ENCODE data around the gene GMNC.
"Not testable (repeated sequence)": the region's sequence is repeated elsewhere in the genome, so short reads cannot be mapped to it uniquely, and the experiment has no call there.

Gene GMNC, protein sequence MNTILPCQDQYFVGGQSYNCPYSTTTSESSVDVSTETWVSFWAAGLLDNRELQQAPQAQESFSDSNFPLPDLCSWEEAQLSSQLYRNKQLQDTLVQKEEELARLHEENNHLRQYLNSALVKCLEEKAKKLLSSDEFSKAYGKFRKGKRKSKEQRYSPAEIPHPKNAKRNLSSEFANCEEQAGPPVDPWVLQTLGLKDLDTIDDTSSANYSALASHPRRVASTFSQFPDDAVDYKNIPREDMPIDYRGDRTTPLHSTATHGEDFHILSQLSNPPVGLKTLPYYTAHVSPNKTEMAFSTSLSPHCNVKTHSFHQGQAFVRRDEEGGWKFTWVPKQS

DNA sequence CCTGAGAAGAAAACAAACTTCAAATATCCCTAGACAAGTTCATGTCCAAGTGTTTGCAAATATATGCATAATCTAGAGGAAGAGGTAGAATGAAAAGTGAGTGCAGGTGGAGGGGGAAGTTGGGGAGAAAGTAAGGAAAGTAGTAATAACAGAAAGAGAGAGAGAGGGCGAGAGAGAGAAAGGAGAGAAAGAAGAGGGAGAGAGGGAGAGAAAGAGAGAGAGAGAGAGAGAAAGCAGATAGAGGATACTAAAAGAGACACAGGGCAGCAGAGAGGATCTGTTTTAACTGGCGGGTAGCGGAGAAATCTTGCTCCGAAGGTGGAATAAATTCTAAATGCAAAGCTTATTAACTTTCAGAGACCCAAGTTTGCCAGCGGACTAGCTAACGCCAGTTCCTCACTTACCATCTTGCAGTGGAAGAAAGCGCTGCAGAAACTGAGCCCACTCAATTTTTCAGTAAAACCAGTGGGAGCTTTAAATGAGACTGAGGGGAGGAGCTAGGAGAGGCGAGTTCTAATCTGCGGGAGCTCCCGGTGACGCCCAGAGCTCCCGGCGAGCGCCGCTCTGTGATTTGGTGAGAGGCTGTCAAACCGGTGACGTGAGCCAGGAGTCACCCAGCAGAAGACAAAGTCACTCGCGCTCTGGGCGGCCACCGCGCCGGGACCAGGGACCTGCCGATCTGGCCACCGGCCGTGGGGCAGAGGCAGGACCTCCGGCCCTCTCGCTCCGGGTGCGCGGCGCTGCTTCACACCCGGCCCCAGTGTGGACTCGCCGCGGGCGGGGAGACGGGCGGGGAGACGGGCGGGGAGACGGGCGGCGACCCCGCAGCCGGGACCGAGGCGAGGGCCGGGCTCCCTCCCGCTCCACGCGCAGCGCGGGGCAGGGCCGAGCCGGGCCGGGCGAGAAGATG, at the start of gene GMNC:
GMNC (minus strand) TSS at position 486 of the 910 bp plus-strand sequence; CDS start at position 407, 79 bp downstream.
- in situ Hi-C loops (cut with MboI; ENCODE audit: low sequenced_read_pairs) = no loop called here

DNA sequence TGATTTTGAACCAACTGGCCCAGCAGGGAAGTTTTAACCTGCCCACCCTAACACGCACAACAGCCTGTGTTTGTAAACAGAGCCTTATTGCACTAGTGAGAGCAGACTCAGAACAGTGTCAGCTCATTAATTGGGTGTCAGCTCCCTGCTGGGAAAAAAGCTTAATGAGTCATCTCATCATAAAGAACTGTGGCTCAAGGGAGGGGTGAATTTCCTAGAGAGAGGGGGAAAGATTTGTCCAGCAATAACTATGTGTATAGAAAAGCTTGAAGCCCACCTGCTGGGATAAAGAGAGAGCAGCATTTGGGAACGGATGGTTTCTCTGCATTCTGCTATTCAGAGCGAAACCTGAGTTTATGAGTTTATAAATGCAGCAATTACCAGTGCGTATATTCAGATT, 48.9 kb upstream of the GMNC start:
- in situ Hi-C loops (cut with MboI; ENCODE audit: low sequenced_read_pairs) = no loop called here

DNA sequence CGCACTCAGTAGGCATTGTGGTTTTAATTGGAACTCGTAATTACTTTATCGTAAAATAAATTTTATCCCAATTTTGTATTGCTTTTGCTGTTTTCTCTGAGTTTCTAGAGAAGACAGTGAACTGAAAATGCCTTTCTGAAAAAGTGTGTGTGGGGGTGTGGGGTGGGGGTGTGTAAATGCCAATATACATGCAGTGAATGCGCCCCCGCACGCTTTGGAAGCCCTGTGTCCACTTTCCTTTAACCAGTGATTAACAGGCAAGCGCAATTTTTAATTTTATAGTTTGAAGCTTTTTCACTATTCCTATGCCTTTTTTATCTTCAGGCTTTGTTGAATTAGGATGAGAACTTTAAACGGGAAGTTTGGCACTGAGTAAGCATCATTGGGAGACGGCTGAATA, 47.4 kb upstream of the GMNC start:
- in situ Hi-C loops (cut with MboI; ENCODE audit: low sequenced_read_pairs) = no loop called here

DNA sequence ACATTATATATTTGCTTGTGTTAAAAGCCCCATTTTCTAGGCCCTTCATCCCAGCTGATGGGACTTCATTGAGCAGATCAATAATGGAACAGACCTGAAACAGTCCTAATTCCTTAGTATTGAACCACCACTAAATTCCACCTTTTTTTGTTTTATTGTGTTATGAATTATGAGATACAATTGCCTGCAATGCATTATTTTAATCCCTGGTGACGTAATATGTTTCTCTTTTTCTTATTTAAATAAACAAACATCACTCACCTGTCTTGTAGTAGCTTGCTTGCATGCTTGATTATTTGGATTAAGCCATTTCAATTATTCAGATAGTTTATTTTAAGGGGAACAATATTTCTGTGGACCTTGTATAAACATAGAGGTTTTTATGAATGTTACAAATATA, 40.7 kb upstream of the GMNC start:
- in situ Hi-C loops (cut with MboI; ENCODE audit: low sequenced_read_pairs) = no loop called here

DNA sequence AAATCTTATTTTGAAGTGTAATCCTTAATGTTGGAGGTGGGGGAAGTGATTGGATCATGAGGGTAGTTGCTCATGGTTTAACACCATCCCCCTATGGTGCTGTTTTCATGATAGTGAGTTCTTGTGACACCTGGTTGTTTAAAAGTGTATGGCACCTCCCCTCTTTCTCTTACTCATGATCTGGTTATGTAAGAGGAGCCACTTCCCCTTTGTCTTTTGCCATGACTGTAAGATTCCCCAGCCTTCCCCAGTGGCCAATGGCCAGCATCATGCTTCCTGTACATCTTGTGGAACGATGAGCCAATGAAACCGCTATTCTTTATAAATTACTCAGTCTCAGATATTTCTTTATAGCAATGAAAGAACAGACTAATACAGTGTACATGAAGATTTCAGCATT, 39.8 kb upstream of the GMNC start:
- in situ Hi-C loops (cut with MboI; ENCODE audit: low sequenced_read_pairs) = no loop called here

DNA sequence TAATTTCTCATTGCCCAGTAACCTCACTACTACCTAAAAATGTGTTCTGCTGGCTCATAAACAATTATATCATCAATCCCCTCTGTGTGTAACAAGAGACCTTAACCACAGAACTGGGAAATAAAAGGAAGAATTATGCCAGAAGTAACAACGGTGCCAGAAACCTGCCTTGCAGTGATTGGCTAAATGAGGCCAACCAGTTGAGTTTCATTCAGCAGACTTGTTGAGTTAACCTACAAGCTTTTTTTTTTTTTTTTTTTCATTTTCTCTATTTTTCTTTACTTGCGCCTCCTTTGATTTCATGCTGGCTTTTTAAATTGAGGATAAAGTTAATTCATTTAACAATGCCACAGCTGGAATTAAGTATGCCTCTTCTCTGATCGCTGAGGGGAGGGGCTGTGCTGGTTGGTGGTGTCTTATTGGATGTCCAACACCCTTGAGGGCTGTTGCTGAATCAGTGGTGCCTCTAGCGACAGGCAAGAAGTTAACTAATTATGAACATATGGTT, 30.0 kb upstream of the GMNC start:
- in situ Hi-C loops (cut with MboI; ENCODE audit: low sequenced_read_pairs) = no loop called here

DNA sequence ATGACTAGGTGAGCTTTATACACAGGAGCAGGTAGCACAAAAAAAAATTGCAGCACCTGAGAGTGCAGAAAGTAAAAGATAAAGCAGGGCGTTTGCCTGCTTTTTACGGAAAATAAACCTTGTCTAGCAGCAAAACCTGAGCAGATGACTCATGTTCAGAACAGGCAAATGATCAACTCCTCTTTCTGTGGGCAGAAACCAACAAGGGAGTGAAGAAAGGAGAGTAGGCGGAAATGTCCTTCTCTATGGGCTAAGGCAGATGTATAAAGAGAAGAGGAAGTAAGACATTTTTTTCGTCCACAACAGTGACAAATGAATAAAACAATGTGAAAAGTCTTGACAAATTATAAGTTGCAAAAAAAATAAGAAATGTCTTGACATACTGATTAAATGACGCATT, 24.5 kb upstream of the GMNC start:
- in situ Hi-C loops (cut with MboI; ENCODE audit: low sequenced_read_pairs) = no loop called here

DNA sequence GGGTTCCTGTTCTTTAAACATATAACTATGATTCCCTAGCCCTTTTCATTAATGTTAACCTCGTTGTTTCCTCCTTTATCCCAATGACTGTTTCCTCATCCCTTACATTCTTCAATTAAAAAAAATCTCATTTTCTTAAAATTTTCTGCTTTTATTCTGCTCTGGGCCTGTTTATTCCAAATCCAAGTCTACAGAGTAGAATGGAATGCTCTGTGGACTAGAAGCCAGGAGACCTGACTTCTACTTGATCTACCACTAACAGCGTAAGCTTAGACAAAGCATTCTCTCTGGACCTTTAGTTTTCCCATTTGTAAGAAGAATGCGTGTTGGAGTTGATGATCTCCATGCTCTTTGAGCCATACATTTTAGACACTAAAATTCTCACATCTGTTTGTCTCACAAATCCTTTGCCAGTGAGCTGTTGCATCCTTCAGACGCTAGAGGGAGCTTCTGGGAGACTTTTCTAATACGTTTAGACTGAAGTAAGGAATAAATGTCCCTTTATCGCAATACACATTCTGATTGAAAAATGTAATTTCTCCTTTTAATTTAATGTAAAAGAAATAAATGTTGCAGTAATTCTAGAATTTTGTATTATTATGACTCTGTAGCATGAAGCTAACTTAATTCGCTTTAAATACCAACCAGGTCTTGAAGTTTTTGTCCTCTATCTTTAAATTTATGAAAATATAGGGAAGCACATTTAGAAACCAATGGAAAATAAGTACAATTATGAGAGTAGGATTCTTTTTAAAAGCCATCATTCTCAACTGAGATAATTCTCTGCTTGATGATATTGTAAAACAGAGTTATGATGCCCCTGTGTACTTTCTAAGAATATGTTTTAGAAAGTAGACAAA, 21.7 kb upstream of the GMNC start:
- in situ Hi-C loops (cut with MboI; ENCODE audit: low sequenced_read_pairs) = no loop called here

DNA sequence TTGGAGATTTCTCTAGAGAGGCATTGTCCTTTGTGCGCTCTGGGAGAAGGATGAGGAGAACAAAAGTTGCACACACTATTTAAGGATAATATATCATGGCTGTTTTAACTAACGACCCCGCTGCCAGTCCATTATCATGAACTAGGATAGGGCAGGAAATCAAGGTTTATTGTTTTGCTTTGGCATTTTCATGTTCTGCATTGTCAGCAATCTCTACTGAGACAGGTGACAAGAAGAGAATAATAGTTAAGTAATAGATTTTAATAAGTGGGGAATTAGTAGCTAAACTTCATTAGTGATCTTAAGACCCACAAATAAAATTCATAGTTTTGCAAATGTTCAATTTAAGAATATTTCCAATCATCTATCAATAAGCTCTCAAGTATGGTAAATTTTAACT, 20.6 kb upstream of the GMNC start:
- in situ Hi-C loops (cut with MboI; ENCODE audit: low sequenced_read_pairs) = no loop called here

DNA sequence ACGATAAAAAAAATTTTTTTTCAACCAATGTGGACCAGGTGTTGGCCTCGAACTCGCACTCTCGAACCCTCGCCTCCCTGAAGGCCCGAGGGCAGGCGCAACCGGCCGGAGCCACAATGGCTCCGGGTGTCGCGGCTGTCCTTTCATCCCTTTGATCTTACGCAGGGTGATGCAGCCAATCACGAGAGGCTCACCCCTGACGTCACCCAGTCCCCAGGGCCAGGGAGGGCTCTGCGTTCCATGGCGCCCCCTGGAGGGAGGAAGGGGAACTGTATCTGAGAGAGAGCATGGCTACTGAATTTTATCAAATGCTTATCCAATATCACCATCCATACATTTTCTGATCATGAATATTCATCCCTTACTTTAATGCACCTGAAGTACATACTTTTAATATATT, 15.4 kb upstream of the GMNC start:
- in situ Hi-C loops (cut with MboI; ENCODE audit: low sequenced_read_pairs) = no loop called here

DNA sequence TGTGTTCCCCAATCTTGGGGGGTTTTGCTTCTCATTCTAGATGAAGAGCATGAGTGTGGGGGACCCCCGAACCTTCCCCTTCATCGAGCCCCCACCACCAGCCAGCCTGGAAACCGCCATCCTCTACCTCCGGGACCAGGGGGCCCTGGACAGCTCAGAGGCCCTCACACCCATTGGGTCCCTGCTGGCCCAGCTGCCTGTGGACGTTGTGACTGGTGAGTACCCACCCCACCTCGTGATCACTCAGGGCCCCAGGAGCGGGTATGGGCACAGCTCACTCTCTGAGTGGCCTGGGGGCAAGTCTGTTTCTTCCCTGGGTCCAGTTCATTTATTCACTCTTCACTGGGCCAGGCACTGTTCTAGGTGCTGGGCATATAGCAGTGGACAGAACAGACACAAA, 13.9 kb upstream of the GMNC start:
- in situ Hi-C loops (cut with MboI; ENCODE audit: low sequenced_read_pairs) = not testable (repeated sequence)

DNA sequence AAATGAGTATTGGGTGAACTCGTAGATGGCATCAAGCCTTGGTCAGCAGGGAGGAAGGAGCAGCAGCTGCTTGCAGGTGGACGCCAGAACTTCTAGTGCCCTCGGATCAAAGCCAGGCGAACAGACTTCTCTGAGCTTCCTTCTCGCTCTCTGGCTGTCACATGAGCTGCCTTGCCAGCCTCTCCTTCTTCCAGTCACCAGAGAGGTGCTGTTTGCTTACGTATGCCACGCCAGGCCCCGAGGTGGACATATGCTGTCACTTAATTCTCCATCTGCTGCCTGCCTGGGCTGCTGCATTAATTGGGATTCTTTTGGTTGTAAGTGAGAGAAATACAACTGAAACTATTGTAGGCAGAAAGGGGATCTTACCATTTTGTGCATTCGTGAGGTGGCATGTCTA, 12.6 kb upstream of the GMNC start:
- in situ Hi-C loops (cut with MboI; ENCODE audit: low sequenced_read_pairs) = not testable (repeated sequence)

DNA sequence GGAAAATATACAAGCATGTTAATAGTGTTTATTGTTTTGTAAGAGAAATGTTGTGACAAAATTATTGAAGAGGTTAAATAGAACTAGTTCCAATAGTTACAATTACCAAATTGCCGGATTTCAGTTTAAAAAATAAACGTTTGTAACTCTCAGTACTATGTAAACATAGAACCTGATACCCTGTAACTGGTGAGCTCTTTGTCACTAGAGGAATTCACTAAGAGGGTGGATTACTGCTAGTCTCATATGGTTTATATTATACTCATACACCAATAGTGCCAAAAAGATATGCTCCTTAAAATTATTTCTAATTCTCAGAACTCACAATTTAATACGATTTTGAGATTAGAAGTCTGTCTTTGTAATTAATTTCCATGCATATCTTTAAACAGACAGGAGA, 7.6 kb upstream of the GMNC start:
- in situ Hi-C loops (cut with MboI; ENCODE audit: low sequenced_read_pairs) = no loop called here

DNA sequence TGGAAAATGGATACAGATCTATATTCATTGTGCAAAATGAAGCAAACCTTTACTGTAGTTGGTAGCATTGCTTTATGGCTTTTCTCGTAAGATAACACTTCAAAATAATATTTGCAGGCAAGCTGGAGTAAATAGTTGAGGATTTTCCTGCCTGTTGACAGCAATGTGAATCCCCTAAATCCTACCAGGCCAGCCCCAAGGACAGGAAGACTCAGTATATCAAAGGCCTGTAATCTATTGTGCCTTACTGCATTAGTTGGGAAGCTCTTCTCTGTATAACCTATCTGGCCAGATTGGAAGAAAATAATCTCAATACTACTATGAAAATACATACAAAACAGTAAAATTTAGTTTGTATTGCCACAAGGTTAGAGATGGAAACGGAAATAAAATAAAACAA, 4.6 kb upstream of the GMNC start:
- in situ Hi-C loops (cut with MboI; ENCODE audit: low sequenced_read_pairs) = no loop called here

DNA sequence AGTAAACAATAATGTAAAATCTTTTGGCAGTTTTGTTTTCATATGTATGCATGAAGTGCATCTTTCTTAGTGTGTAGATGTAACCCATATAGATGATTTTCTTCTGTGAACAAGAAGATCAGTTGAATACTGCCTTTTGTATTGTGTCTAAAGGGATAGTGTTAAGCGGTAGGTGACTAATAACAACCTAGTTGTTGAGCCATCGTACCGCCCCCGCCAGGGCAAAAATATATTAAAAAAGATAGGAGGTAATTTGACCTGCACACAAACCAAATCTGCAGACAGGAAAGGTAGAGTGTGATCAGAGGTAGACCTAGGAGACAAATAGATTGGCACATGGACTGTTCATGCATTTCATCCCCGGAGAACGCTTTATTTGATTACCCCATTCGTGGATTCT, 3.3 kb upstream of the GMNC start:
- in situ Hi-C loops (cut with MboI; ENCODE audit: low sequenced_read_pairs) = no loop called here

DNA sequence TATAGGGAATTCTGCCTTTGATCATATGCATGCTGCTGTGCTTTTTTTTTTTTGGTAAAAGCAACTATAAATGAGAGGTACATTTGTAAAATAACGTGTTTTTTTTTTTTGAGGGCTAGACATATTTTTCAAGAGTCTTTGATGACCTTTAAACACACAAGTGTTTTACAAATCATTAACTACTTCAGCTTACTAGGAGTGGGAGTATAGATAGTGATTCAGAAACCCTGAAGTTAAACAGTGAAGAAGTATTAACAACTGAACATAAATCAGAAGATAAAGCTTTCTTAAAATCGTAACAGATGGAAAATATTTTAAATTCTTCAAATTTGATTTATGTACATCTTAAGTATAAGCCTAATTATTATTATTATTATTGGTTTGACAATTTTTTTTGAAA, 2.9 kb upstream of the GMNC start:
- in situ Hi-C loops (cut with MboI; ENCODE audit: low sequenced_read_pairs) = no loop called here

DNA sequence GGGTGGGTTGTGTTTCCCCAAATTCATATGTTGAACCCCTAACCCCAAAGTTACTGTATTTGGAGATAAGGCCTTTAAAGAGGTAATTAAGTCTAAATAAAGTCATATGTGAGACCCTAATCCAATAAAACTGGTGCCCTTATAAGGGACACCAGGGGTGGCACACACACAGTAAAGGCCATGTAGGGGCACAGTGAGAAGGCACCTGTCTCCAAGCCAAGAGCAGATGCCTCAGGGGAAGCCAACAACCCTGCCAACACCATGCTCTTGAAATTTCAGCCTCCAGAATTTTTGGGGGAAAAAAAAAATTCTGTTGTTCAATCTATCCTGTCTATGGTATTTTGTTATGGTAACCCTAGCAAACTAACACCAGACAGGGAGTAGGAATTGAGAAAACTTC, 1.5 kb upstream of the GMNC start:
- in situ Hi-C loops (cut with MboI; ENCODE audit: low sequenced_read_pairs) = no loop called here

DNA sequence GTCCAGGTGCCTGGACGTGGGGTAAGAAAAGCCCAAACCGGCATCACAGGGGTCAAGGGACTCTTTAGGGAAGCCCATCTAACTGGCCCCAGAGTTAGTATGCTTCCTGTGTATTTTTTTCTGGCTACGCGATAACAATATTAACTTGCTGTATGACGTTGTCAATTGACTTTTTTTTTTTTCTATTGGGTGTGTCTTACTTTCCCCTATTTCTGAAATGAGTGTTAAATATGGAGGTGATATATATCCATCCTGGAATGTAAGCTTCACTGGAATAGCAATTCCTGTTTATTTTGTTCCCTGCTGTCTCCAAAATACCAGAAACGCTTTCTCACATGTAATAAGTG, 598 bp upstream of the GMNC start:
- in situ Hi-C loops (cut with MboI; ENCODE audit: low sequenced_read_pairs) = no loop called here

DNA sequence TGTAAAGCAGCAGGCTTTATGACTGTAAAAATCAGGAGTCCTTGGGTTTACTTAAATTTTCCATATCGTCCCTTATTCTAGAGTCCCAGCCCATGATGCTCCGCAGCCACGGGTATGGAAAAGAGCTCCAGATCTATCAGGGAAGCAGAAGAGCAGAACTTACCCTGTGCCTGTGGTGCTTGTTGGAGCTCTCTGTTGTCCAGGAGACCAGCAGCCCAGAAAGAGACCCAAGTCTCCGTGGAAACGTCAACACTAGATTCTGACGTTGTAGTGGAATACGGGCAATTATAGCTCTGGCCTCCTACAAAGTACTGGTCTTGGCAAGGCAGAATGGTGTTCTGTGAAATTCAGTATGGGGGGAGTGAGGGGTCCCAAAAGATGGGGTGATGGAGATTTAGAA, 2.0 kb downstream of the GMNC start:
- in situ Hi-C loops (cut with MboI; ENCODE audit: low sequenced_read_pairs) = no loop called here

DNA sequence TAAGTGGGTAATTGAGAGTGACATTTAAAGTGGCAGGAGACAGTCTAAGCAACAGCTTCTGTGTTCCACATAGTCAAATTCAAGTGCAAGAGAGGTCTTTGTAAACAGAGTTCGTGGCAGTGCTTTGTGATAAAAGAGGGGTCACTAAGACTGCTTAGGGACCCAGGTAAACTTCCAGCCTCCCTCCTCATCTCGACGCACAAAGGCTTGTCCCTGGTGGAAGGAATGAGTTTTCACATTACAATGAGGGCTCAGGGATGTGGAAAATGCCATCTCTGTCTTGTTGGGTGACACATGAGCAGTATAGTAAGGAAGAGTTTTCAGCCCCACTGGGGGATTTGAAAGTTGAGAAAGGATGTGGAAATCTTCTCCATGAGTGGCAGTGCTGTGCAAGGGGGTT, 7.3 kb downstream of the GMNC start:
- in situ Hi-C loops (cut with MboI; ENCODE audit: low sequenced_read_pairs) = no loop called here

DNA sequence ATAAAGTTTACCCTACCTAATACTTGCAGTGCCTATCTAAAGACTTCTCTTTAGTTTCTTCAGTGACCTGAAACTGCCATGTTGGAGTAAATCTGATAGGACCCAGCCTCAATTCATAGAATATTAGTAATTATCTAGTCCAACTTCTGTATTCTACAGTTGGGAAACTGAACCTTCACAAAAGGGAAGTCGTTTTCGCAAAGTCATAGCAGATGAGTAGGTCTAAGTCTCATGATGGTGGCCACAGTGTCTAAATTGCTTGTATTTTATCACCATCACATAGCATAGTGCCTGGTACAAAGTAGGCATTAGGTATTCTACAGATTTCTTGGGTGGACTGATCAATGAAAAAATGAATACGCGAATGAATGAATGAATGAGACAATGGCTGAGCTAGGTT, 8.4 kb downstream of the GMNC start:
- in situ Hi-C loops (cut with MboI; ENCODE audit: low sequenced_read_pairs) = no loop called here

Measured in HL-60/S4 treated with retinoic acid at 250 ng/mL for 4 days and 3 days (cell line).